Measurements from ENCODE around the gene HIVEP3. TPM values are rescaled to one million over a fixed set of nuclear protein-coding genes. Genes with fewer than 3 reads are reported as not detected.

The HIVEP3 gene
- total and polyA plus RNA-seq, 4 donors = 7.0 to 14.7 (median 8.8) TPM

- Histone ChIP-seq H3K9ac (ENCODE audit: insufficient read depth in 1 of 2, low read length in 2 of 2) (no peak overlapping the region), H3K36me3 (ENCODE audit: control insufficient read depth in 4 of 4, insufficient read depth in 4 of 4, low read length in 4 of 4) (no peaks in the 10 kb centered on the region), H3K27ac (ENCODE audit: low read depth in 1 of 2, low read length in 1 of 2) (no peak overlapping the region), H3K4me1 (ENCODE audit: control insufficient read depth in 5 of 5, insufficient read depth in 5 of 5, low read length in 5 of 5) (no peaks in the 10 kb centered on the region), H3K4me3 (no peak overlapping the region), H3K9me3 (ENCODE audit: control insufficient read depth in 4 of 4, insufficient read depth in 3 of 4, low read length in 3 of 4) (no peaks in the 10 kb centered on the region), H3K27me3 (ENCODE audit: control insufficient read depth in 3 of 3, insufficient read depth in 3 of 3, low read length in 2 of 3) (no peaks in the 10 kb centered on the region)
- ATAC-seq (ENCODE audit: insufficient read depth, low FRiP score) (no peak), DNase-seq (no peak)
- TF ChIP-seq, protein P1, sequence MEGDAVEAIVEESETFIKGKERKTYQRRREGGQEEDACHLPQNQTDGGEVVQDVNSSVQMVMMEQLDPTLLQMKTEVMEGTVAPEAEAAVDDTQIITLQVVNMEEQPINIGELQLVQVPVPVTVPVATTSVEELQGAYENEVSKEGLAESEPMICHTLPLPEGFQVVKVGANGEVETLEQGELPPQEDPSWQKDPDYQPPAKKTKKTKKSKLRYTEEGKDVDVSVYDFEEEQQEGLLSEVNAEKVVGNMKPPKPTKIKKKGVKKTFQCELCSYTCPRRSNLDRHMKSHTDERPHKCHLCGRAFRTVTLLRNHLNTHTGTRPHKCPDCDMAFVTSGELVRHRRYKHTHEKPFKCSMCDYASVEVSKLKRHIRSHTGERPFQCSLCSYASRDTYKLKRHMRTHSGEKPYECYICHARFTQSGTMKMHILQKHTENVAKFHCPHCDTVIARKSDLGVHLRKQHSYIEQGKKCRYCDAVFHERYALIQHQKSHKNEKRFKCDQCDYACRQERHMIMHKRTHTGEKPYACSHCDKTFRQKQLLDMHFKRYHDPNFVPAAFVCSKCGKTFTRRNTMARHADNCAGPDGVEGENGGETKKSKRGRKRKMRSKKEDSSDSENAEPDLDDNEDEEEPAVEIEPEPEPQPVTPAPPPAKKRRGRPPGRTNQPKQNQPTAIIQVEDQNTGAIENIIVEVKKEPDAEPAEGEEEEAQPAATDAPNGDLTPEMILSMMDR (IDR thresholded peaks at IDR 0.05; ENCODE audit: control extremely low read depth, extremely low read depth) = no peak
- WGBS, 2 donors = 91 to 94% methylated on average over 23 of the region's 23 CpGs
Observed at GRCh38 chr1:41529621-41530395, 388.9 kb downstream of the HIVEP3 start.

DNA sequence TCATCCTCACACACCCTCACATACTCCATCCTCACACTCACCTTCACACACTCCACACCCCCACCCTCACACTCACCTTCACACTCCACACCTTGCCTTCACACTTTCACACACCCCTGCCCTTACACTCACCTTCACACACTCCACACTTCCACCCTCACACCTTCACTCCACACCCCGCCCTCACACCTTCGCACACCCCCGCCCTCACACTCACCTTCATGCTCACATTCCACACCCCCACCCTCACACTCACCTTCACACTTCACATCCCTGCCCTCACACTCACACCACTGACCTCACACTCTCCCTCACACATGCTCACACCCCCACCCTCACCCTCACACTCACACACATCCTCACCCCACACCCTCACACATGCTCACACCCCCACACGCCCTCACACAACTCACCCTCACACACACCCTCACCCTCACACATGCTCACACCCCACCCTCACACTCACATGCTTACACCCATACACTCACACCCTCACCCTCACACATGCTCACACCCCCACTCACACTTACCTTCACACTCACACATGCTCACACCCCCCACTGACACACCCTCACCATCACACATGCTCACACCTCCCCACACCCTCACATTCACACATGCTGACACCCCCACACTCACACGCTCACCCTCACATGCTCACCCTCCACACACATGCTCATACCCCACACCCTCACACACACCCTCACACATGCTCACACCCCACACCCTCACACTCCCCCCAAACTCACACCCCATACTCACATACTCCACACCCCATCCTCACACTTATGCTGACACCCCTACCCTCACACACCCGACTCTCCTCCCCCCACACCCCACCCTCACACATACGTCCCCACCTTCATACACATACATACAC, 389.8 kb downstream of the HIVEP3 start:
- no peaks in the 10 kb centered on the region for H3K9me3 ChIP-seq (ENCODE audit: control insufficient read depth in 4 of 4, insufficient read depth in 3 of 4, low read length in 3 of 4)
- no peaks in the 10 kb centered on the region for H3K36me3 ChIP-seq (ENCODE audit: control insufficient read depth in 4 of 4, insufficient read depth in 4 of 4, low read length in 4 of 4)
- no peaks in the 10 kb centered on the region for H3K4me1 ChIP-seq (ENCODE audit: control insufficient read depth in 5 of 5, insufficient read depth in 5 of 5, low read length in 5 of 5)
- 60 to 81% methylated on average over 7 of the region's 7 CpGs for WGBS, 2 donors
- DNase-seq = no peak
- TF ChIP-seq, protein P1 (IDR thresholded peaks at IDR 0.05; ENCODE audit: control extremely low read depth, extremely low read depth) = no peak
- no peaks in the 10 kb centered on the region for H3K27me3 ChIP-seq (ENCODE audit: control insufficient read depth in 3 of 3, insufficient read depth in 3 of 3, low read length in 2 of 3)
- no peak overlapping the region for H3K27ac ChIP-seq (ENCODE audit: low read depth in 1 of 2, low read length in 1 of 2)
- no peak for ATAC-seq (ENCODE audit: insufficient read depth, low FRiP score)
- H3K4me3 ChIP-seq = no peak overlapping the region
- no peak overlapping the region for H3K9ac ChIP-seq (ENCODE audit: insufficient read depth in 1 of 2, low read length in 2 of 2)

GRCh38 chr1:41528106-41528505, 390.6 kb downstream of the HIVEP3 start:
- TF ChIP-seq, protein P1 (IDR thresholded peaks at IDR 0.05; ENCODE audit: control extremely low read depth, extremely low read depth) = no peak
- Histone ChIP-seq H3K27me3 (ENCODE audit: control insufficient read depth in 3 of 3, insufficient read depth in 3 of 3, low read length in 2 of 3) (no peaks in the 10 kb centered on the region), H3K9me3 (ENCODE audit: control insufficient read depth in 4 of 4, insufficient read depth in 3 of 4, low read length in 3 of 4) (no peaks in the 10 kb centered on the region), H3K36me3 (ENCODE audit: control insufficient read depth in 4 of 4, insufficient read depth in 4 of 4, low read length in 4 of 4) (no peaks in the 10 kb centered on the region), H3K9ac (ENCODE audit: insufficient read depth in 1 of 2, low read length in 2 of 2) (no peak overlapping the region), H3K4me1 (ENCODE audit: control insufficient read depth in 5 of 5, insufficient read depth in 5 of 5, low read length in 5 of 5) (no peaks in the 10 kb centered on the region), H3K27ac (ENCODE audit: low read depth in 1 of 2, low read length in 1 of 2) (no peak overlapping the region), H3K4me3 (no peak overlapping the region)
- DNase-seq = no peak
- ATAC-seq (ENCODE audit: insufficient read depth, low FRiP score) = no peak
- 79 to 94% methylated on average over 3 of the region's 3 CpGs for WGBS, 2 donors
